ENCODE results near the gene DBF4B.

DBF4B gene, protein sequence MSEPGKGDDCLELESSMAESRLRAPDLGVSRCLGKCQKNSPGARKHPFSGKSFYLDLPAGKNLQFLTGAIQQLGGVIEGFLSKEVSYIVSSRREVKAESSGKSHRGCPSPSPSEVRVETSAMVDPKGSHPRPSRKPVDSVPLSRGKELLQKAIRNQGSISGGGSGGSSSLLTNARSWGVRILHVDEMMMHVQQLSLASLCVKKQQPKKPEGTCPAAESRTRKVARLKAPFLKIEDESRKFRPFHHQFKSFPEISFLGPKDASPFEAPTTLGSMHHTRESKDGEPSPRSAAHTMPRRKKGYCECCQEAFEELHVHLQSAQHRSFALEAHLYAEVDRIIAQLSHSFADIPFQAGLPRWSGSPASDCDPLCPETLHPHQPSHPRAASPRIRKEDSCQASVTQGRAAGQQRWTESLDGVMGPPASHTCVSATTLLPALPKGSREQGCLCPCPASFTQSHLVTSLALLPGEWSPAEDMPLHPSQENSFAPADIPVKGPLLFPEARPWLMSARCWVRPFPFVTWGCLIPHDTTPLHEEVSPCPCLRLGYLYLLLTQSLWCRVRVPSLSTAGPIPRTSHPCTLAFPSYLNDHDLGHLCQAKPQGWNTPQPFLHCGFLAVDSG

DNA sequence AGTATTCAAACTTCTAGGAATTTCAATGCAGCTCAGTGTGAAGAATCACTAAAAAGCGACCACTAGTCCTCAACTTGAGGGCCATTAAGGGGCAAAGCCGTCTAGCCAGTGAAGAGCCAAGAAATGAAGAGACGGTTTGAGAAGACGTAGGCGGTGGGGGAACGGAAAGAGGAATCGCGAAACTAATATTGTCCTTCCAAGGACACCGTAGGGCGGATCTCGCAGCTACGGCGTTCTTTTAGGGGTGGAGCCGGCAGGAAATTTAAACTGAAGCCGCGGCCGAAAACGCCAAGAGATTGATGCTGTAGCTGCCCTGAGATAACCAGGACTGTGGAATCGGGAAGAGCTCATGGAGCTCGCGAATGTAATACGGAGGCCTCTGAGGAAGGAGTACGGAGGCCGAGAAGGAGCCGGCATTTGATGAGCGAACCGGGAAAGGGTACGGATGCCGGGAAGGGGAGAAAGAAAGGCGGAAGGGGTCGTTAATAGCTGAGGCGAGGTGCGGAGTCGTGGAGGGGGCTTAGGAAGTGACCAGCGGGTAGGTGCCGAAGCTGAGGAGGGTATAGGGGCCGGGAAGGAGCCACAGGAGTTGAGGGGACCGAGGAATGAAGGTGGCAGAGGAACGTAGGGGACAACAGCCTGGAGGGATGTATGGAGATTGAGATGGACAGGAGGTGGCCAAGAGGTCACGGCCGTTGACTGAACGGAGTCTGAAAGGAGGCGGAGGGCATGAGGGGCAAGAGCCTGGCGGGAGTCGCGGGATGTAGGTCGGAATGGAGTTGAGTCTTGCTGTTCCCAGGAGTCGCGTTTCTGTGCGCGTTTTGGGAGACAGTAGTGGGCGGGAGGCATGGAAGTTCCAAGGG is at the start of gene DBF4B:
Gene DBF4B, plus strand, starts transcription at position 265 of the 863 bp plus-strand sequence. Its CDS starts 156 bp downstream, at position 421.
- TF ChIP-seq FOXP2 (optimal IDR thresholded peaks at IDR 0.05; ENCODE audit: control extremely low read depth, extremely low read length, insufficient read depth) (peak; percentile 26), EZH2 (IDR thresholded peaks at IDR 0.05) (no peak), POLR2AphosphoS5 (IDR thresholded peaks at IDR 0.05; ENCODE audit: borderline replicate concordance, low read depth, low read length) (peak; percentile 86)
- Histone ChIP-seq H3K4me3 (peak within 1 kb of the TSS; percentile 80), H3K9me3 (ENCODE audit: low read depth, low read length) (no peaks in the 10 kb centered on the region), H3K9ac (ENCODE audit: insufficient read length) (peak within 1 kb of the TSS; percentile 87), H3K27ac (peak within 1 kb of the TSS; percentile 71), H3K36me3 (ENCODE audit: insufficient read depth, low read length) (peaks cover 2% of the 10 kb centered on the region; the same call in 1 of the 2 replicates)
- DNase-seq (ENCODE audit: low read depth, low spot score), result peak; percentile 72

DNA sequence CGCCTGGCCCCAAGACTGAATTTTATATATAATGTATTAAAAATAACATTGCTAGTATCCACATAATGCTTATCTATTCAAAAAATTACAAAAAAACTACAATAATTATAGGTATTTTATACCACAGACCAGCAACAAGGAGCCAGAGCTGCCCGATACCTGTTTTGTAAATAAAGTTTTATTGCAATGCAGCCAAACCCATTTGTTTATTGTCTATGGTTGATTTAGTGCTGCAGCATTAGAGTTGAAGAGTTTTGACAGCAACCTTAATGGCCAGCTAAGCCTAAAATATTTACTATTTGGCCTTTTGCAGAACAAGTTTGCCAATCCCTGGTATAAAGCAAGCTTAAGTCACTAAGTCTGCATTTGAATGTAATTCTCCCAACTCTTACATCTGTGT is 46.6 kb upstream of the DBF4B start:
- TF ChIP-seq EZH2 (IDR thresholded peaks at IDR 0.05) (no peak), POLR2AphosphoS5 (IDR thresholded peaks at IDR 0.05; ENCODE audit: borderline replicate concordance, low read depth, low read length) (no peak), FOXP2 (optimal IDR thresholded peaks at IDR 0.05; ENCODE audit: control extremely low read depth, extremely low read length, insufficient read depth) (no peak)
- Histone ChIP-seq H3K9me3 (ENCODE audit: low read depth, low read length) (no peaks in the 10 kb centered on the region), H3K36me3 (ENCODE audit: insufficient read depth, low read length) (no peaks in the 10 kb centered on the region), H3K4me3 (no peak overlapping the region), H3K9ac (ENCODE audit: insufficient read length) (no peak overlapping the region), H3K27ac (no peak overlapping the region)
- no peak for DNase-seq (ENCODE audit: low read depth, low spot score)

DNA sequence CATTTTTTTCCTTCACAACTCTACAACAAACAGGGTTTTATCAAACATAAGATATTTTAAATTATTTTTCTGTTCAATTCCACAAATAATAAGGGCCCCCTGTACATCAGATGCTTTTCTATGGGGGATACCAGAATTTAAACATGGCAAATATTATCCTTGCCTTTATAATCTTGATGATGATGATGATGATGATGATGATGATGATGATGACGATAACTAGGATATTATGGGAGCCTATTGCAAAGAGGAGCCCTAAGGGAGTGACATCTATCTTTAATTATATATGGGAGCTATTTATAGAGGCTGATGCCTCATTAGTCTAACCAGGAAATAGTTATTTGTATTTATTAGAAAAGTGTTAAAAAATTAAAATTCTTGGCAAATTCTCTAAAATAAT is 45.4 kb upstream of the DBF4B start:
- no peak for DNase-seq (ENCODE audit: low read depth, low spot score)
- H3K4me3 ChIP-seq, result no peak overlapping the region
- TF ChIP-seq FOXP2 (optimal IDR thresholded peaks at IDR 0.05; ENCODE audit: control extremely low read depth, extremely low read length, insufficient read depth), result no peak
- TF ChIP-seq EZH2 (IDR thresholded peaks at IDR 0.05), result no peak
- TF ChIP-seq POLR2AphosphoS5 (IDR thresholded peaks at IDR 0.05; ENCODE audit: borderline replicate concordance, low read depth, low read length), result no peak
- H3K9ac ChIP-seq (ENCODE audit: insufficient read length), result no peak overlapping the region
- H3K9me3 ChIP-seq (ENCODE audit: low read depth, low read length), result no peaks in the 10 kb centered on the region
- no peaks in the 10 kb centered on the region for H3K36me3 ChIP-seq (ENCODE audit: insufficient read depth, low read length)
- H3K27ac ChIP-seq, result no peak overlapping the region

DNA sequence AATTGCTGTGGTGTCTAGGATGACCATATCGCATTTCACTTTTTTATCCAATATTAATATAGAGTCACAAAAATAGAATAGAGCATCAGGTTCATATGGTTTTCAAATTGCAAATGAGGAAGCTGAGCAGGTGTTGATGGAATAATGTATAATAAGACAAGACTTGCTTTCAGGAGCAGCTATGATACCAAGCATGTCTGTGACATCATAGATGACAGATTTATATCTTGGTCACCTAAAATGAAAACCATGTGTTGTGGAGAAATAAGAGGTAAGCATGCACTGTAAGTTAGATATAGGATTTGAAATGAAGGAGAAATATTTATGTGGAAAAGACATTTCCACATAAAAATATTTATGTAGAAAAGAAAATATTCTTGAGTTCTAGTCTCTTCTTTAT is 43.6 kb upstream of the DBF4B start:
- TF ChIP-seq POLR2AphosphoS5 (IDR thresholded peaks at IDR 0.05; ENCODE audit: borderline replicate concordance, low read depth, low read length), result no peak
- no peak for TF ChIP-seq EZH2 (IDR thresholded peaks at IDR 0.05)
- no peak for TF ChIP-seq FOXP2 (optimal IDR thresholded peaks at IDR 0.05; ENCODE audit: control extremely low read depth, extremely low read length, insufficient read depth)
- no peak for DNase-seq (ENCODE audit: low read depth, low spot score)
- H3K27ac ChIP-seq, result no peak overlapping the region
- no peaks in the 10 kb centered on the region for H3K9me3 ChIP-seq (ENCODE audit: low read depth, low read length)
- H3K4me3 ChIP-seq, result no peak overlapping the region
- H3K36me3 ChIP-seq (ENCODE audit: insufficient read depth, low read length), result no peaks in the 10 kb centered on the region
- no peak overlapping the region for H3K9ac ChIP-seq (ENCODE audit: insufficient read length)

DNA sequence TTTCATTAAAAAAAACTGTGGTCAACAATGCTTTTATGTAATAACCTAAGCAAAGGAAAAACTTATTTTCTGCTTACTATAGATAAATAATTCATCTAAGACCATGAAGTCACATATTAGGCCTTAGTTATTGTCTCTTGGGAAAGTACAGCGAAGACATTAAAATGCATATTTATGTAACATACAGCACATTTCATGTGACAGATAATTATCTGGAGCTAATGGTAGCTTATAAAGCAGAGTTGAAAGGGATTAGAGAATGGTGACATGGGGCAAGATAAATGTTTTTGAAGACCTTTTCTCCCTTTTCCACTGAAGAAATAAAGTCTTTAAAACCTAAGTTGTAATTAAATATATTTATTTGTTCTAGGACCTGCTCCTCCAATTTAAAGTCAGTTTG is 42.5 kb upstream of the DBF4B start:
- TF ChIP-seq FOXP2 (optimal IDR thresholded peaks at IDR 0.05; ENCODE audit: control extremely low read depth, extremely low read length, insufficient read depth), result no peak
- TF ChIP-seq EZH2 (IDR thresholded peaks at IDR 0.05), result no peak
- TF ChIP-seq POLR2AphosphoS5 (IDR thresholded peaks at IDR 0.05; ENCODE audit: borderline replicate concordance, low read depth, low read length), result no peak
- H3K27ac ChIP-seq, result peak overlapping the region; percentile 58; the same call in 1 of the 2 replicates
- no peak for DNase-seq (ENCODE audit: low read depth, low spot score)

DNA sequence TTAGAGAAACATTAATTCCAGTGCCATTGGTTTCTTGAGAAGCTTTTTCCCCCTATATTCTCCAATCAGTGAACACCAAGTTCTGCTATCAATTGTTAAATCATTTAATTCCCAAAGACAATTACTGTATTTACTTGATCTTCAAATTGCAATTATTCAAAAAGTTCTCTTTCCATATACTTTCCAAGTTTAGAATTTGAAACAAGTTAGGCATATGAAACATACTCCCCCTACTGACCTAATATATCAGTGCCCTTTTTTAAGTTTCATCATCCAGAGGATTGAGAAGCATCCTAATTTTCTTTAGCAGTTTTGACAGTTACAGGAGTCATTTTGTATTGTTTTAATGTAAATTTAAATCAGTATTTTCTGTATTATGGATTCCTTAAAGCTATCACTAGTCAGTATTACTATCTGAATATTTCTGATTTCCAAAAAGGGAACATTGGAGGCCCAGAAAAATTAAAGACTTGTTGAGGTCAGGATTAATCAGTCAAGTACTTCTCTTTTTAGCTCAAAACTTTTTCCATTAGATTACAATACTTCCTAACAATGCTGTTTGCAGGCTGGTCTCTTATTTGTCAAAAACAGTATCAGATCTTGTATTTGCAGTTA is 35.9 kb upstream of the DBF4B start:
- Histone ChIP-seq H3K36me3 (ENCODE audit: insufficient read depth, low read length) (no peaks in the 10 kb centered on the region), H3K4me3 (no peak overlapping the region), H3K27ac (peak overlapping the region; percentile 65; the same call in 1 of the 2 replicates), H3K9ac (ENCODE audit: insufficient read length) (peak overlapping the region; percentile 16), H3K9me3 (ENCODE audit: low read depth, low read length) (no peaks in the 10 kb centered on the region)
- no peak for DNase-seq (ENCODE audit: low read depth, low spot score)
- no peak for TF ChIP-seq FOXP2 (optimal IDR thresholded peaks at IDR 0.05; ENCODE audit: control extremely low read depth, extremely low read length, insufficient read depth)
- no peak for TF ChIP-seq POLR2AphosphoS5 (IDR thresholded peaks at IDR 0.05; ENCODE audit: borderline replicate concordance, low read depth, low read length)
- no peak for TF ChIP-seq EZH2 (IDR thresholded peaks at IDR 0.05)

More for the DNA sequence above, 42.5 kb upstream of the DBF4B start:
- Histone ChIP-seq H3K4me3 (0 out of 2 replicates have a peak overlapping the region, but pooled peaks have one; percentile 33), H3K9me3 (ENCODE audit: low read depth, low read length) (no peaks in the 10 kb centered on the region), H3K9ac (ENCODE audit: insufficient read length) (no peak overlapping the region), H3K36me3 (ENCODE audit: insufficient read depth, low read length) (no peaks in the 10 kb centered on the region)

DNA sequence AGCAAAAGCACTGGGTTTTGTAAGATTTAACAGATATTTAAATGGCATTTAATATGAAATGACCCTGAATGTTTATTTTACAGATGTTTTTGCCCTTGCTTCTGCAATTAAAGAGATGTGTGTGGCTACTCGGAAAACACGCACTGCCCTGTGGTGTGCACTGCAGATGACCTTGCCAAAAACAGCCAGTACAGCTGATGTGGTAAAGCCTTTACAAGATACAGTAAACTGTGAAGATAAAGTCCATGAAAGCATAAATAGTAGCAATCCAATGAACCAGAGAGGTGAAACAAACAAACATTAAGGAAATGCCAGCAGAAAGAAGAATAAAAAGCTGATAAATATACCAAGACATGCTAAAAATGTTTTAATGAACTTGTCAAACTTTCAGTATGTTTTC is 34.6 kb upstream of the DBF4B start:
- no peak overlapping the region for H3K4me3 ChIP-seq
- TF ChIP-seq FOXP2 (optimal IDR thresholded peaks at IDR 0.05; ENCODE audit: control extremely low read depth, extremely low read length, insufficient read depth), result no peak
- TF ChIP-seq EZH2 (IDR thresholded peaks at IDR 0.05), result no peak
- TF ChIP-seq POLR2AphosphoS5 (IDR thresholded peaks at IDR 0.05; ENCODE audit: borderline replicate concordance, low read depth, low read length), result no peak
- no peak overlapping the region; the same call in 1 of the 2 replicates for H3K27ac ChIP-seq
- peaks cover 12% of the 10 kb centered on the region; the same call in 1 of the 2 replicates for H3K36me3 ChIP-seq (ENCODE audit: insufficient read depth, low read length)
- H3K9ac ChIP-seq (ENCODE audit: insufficient read length), result no peak overlapping the region
- no peak for DNase-seq (ENCODE audit: low read depth, low spot score)
- no peaks in the 10 kb centered on the region for H3K9me3 ChIP-seq (ENCODE audit: low read depth, low read length)
